Progenitor cell of endocrine pancreas (in vitro differentiated cells): ENCODE measurements around the gene SPCS1. TPM values are rescaled to one million over a fixed set of nuclear protein-coding genes. Genes with fewer than 3 reads are reported as not detected.

ENCODE experiments used
- DNase-seq: peaks from one replicate; pipeline ENCODE4 v3.0.0; 2021; ENCODE audit warnings: low spot score; ENCODE audit not compliant: unreplicated experiment
- H3K27ac Mint-ChIP-seq: 2 replicates; pipeline ENCODE4 v1.8.0; 2021; ENCODE audit warnings: mild to moderate bottlenecking, moderate library complexity, mixed read lengths
- H3K27me3 Mint-ChIP-seq: 2 replicates; pipeline ENCODE4 v1.8.0; 2021; ENCODE audit warnings: mixed read lengths
- H3K36me3 Mint-ChIP-seq: 2 replicates; pipeline ENCODE4 v1.8.0; 2022; ENCODE audit warnings: mixed read lengths; ENCODE audit not compliant: insufficient read depth
- H3K4me1 Mint-ChIP-seq: 2 replicates; pipeline ENCODE4 v1.8.0; 2021; ENCODE audit warnings: low read depth, mixed read lengths
- H3K4me3 Mint-ChIP-seq: 2 replicates; pipeline ENCODE4 v1.8.0; 2021; ENCODE audit warnings: low read depth, mild to moderate bottlenecking, moderate library complexity, mixed read lengths
- H3K9me3 Mint-ChIP-seq: 2 replicates; pipeline ENCODE4 v1.8.0; 2021; ENCODE audit warnings: low read depth, mixed read lengths
- CTCF ChIP-seq: fragments of 200-600 bp; sonication (generic); IDR thresholded peaks from one replicate; pipeline ENCODE4 v1.5.0; 2021; ENCODE audit warnings: antibody characterized with exemption, mild to moderate bottlenecking; ENCODE audit not compliant: unreplicated experiment
- total RNA-seq: library from RNA; stranded (reverse); gene quantifications from 2 replicates; pipeline ENCODE4 v1.2.1, GENCODE V29; 2021

Gene SPCS1
- total RNA-seq, 1 donor from 2014 or later: 85.1 TPM

GRCh38 chr3:52739730-52740129, 33.8 kb downstream of the SPCS1 start:
- Mint-ChIP-seq H3K36me3 (peaks cover 40% of the 10 kb centered on the region), H3K4me1 (no peaks in the 10 kb centered on the region), H3K4me3 (no peak overlapping the region), H3K27me3 (no peaks in the 10 kb centered on the region), H3K27ac (no peak overlapping the region), H3K9me3 (no peaks in the 10 kb centered on the region)
- no peak for DNase-seq
- TF ChIP-seq CTCF: no peak

- Mint-ChIP-seq H3K4me3 (no peak overlapping the region), H3K27me3 (no peaks in the 10 kb centered on the region), H3K27ac (no peak overlapping the region), H3K4me1 (no peaks in the 10 kb centered on the region), H3K9me3 (no peaks in the 10 kb centered on the region), H3K36me3 (peaks cover 40% of the 10 kb centered on the region)
- DNase-seq: no peak
- TF ChIP-seq CTCF: peak; percentile 54
Measured at GRCh38 chr3:52742418-52743041, 36.6 kb downstream of the SPCS1 start.

DNA sequence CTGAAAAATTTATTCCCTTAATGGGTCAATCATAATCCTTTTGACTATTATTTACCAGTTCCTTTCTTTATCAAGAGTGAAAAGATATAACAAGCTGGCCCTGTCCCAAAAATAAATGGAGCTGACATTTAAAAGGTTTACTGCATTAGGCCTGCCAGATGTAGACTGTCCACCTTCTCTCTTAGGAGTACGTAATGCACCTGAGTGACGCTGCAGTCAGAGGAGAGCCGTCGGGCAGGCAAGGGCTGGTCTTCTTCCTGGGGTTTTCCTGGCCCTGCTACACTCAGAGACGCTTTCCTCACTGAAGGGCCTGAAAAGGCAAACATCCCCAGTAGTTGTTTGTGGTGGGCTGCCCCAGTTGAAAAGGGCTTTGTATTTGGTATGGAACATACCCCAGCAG, 37.2 kb downstream of the SPCS1 start:
- no peaks in the 10 kb centered on the region for H3K9me3 Mint-ChIP-seq
- no peak overlapping the region for H3K27ac Mint-ChIP-seq
- no peaks in the 10 kb centered on the region for H3K4me1 Mint-ChIP-seq
- TF ChIP-seq CTCF: no peak
- H3K27me3 Mint-ChIP-seq: no peaks in the 10 kb centered on the region
- H3K4me3 Mint-ChIP-seq: no peak overlapping the region
- DNase-seq: no peak
- peaks cover 40% of the 10 kb centered on the region for H3K36me3 Mint-ChIP-seq

- Mint-ChIP-seq H3K9me3 (no peaks in the 10 kb centered on the region), H3K27ac (peak overlapping the region; percentile 88), H3K4me1 (no peaks in the 10 kb centered on the region), H3K4me3 (no peak overlapping the region), H3K27me3 (no peaks in the 10 kb centered on the region), H3K36me3 (peaks cover 45% of the 10 kb centered on the region)
- no peak for DNase-seq
- TF ChIP-seq CTCF: no peak
Measured at GRCh38 chr3:52743721-52744120, 37.8 kb downstream of the SPCS1 start.

DNA sequence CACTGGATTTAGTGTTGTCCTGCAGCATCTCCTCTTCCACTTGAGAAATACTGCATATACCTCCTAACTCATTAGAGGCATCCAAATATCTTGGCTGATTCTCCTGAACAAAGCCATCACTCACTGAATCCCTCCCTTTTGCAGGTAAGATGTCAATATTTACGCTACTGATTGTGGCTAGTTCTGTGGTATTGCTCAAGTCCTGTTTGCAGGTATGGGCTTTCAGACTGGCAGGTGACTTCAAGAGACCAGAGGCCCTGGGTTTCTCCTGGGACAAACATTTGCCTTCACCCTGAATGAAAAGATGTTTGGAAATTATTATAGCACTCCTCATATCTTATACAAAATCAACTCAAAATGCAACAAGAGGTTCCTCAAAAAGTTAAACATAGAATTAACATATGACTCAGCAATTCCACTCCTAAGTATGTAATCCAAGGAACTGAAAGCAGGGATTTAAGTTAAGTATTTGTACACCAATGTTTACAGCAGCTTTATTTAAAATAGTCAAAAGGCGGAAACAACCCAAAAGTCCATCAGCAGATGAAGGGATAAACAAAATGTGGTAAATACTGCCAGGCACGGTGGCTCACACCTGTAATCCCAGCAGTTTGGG, 46.2 kb downstream of the SPCS1 start:
- Mint-ChIP-seq H3K4me3 (no peak overlapping the region), H3K4me1 (no peaks in the 10 kb centered on the region), H3K9me3 (peaks cover 3% of the 10 kb centered on the region), H3K36me3 (peaks cover 43% of the 10 kb centered on the region), H3K27me3 (no peaks in the 10 kb centered on the region), H3K27ac (no peak overlapping the region)
- DNase-seq: no peak
- TF ChIP-seq CTCF: no peak
